Inferior parietal cortex (tissue), 1 donor: Measurements from ENCODE around the gene KRABD2.
A peak's percentile ranks its signal among the peaks of the same experiment; 100 is the strongest.
"Not testable (repeated sequence)": the region's sequence is repeated elsewhere in the genome, so short reads cannot be mapped to it uniquely, and the experiment has no call there.

ENCODE experiments used
- DNase-seq: peaks from one replicate; pipeline ENCODE4 v3.0.0-alpha.2; 2016; ENCODE audit errors: extremely low spot score

Gene KRABD2

DNA sequence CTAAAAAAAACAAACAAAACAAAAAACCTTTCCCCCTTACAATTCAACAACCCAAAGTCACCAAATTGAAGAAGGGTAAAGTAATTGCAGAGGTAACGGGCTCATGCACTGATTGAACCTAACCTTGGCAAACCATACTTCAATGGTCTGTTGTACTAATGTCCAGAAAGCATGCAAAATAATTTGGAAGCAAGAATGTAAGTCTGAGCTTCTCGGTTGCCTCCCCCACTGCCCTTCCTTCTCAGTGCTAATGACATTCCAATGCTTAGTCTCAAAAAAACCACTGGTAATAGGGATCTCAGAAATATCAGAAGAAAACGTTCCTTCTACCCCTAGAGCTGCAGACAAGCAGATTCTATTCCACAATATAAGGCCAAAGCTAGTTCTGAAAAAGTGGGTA is 15.8 kb downstream of the KRABD2 start:
- no peak for DNase-seq

DNA sequence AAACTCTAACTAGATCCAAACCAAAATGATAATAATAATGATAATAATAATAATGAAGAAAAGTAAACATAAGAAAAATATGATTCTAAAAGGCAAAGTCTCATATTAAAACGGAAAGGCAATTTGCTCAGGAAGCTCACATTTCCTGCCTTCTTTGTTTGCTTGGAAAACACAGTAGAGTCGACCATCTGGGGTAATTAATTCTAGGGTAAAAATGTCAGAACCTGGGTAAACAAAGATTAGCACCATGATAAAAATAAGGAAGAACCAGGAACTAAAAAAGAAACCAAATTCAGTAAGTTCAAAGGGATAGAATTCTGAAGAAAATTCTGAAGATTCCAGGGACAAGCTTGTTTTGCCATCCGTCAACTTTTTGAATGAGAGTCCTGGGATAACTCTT is 16.2 kb downstream of the KRABD2 start:
- no peak for DNase-seq

DNA sequence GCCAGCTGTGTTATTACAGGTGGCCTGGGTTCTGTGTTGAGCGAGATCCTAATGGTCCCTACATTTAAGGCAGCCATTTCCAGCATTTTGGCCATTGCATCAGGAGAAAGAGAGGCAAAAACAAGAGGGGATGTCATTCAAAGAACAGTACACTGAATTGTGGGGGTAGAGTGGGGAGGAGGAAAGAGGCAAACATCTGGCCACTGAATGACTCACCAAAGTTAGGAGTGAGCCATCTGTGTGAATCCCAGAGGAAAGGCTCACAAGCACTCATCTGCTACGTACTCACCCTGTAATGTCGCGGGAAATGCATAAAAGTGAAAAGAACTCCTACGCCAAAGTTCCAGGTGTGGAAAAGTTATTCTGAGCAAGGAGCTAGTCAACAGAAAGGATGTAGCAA is 16.7 kb downstream of the KRABD2 start:
- DNase-seq: peak; percentile 47

DNA sequence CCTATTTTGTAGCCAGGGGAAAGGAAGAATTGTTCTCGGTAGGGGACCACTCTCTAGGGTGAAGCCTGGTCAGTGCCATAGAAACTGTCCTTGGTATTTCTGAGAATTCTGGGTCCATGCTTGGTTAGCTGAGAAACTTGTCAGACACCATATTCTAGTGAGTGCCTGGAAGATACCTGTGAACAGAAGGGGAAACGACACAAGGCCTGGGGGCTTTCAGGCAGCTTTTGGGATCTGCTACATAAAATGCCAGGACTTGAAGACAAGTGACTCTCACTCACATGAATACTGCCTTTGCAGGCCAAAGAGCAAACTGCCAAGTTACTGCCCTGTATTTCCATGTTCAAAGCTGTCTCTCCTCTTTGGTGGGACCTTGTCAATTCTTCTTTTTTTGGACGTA is 18.6 kb downstream of the KRABD2 start:
- DNase-seq: no peak

DNA sequence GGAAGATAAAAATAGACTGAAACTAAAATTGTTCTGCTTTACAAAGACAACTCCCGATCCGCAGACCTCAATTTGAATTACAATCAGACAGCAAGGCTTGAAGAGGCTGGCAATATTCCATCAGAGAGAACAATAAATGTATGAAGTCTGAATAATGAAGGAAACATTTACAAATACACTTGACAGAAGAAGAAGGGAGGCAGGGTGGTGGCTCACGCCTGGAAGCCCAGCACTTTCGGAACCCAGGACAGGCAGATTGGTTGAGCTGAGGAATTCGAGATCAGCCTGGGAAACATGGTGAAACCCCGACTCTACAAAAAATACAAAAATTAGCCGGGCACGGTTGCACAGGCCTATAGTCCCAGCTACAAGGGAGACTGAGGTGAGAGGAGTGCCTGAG is 22.3 kb downstream of the KRABD2 start:
- no peak for DNase-seq

DNA sequence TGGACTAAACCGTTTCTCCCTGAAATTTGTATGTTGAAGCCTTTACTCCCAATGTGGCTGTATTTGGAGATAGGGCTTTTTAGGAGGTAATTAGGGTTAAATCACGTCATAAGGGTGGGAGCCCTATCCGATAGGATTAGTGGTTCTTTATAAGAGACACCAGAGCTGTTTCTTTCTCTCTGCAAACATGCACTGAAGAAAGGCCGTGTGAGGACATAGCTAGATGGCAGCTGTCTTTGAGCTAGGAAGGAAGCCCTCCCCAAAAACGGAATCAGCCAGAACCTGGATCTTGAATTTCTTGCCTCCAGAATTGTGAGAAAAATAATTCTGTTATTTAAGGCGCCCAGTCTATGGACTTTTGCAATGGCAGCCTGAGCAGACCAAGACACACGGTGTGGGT is 22.8 kb downstream of the KRABD2 start:
- no peak for DNase-seq

DNA sequence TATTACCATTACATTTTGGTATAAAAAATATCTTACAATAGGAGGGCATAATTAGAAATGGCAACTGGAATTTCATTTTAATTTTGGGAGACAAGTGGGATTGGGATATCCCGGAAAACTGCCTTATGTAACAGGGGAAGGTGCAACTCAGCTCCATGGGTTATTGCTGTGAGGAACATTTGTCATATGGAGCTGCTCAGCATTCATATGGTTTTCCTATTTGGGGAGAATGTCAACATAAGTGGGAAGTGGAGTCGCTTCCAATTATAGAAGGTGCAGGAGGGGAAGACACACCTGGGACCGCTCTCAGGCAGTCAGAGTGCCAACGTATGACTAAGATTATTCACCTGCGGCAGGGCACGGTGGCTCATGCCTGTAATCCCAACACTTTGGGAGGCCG is 26.2 kb downstream of the KRABD2 start:
- no peak for DNase-seq

DNA sequence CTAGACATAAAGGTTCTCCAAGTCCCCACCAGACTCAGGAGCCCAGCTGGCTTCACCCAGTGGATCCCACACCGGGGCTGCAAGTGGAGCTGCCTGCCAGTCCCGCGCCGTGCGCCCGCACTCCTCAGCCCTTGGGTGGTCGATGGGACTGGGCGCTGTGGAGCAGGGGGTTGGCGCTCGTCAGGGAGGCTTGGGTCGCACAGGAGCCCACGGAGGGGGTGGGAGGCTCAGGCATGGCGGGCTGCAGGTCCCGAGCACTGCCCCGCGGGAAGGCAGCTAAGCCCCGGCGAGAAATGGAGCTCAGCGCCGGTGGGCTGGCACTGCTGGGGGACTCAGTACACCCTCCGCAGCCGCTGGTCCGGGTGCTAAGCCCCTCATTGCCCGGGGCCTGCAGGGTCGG is 29.5 kb downstream of the KRABD2 start:
- not testable (repeated sequence) for DNase-seq

DNA sequence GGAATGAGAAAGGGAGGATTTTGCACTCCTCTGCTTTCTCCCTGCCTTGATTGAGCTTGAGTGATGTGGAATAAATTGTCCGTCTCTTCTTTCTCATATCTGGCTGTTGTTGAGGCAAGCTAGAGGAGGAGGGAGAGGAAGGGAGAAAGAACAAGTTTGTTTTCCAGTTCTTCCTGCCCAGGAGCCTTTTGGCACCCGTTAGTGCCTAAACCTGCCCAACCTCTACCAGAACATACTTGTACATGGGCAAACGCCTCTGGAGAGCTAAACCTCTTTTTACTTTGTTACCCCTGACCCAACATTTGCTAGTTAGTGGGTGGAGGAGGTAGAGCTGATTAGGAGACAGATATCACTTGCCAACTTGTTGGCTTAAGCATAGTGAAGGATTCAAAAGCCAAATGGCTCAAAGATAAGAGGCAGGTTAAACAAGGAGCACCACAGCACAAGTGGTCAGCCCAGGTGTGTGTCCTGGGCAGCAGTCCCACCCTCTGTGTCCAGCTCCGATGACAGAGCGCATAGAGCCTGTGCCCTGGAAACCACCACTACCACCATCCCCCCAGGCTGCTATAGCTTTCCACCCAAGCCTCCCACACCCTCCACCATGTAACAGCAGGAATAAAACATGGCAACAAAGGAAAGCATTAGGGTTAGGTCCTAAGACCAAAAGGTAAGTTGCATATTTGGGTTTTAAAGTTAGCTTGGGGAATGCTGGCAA is 30.4 kb downstream of the KRABD2 start:
- no peak for DNase-seq

DNA sequence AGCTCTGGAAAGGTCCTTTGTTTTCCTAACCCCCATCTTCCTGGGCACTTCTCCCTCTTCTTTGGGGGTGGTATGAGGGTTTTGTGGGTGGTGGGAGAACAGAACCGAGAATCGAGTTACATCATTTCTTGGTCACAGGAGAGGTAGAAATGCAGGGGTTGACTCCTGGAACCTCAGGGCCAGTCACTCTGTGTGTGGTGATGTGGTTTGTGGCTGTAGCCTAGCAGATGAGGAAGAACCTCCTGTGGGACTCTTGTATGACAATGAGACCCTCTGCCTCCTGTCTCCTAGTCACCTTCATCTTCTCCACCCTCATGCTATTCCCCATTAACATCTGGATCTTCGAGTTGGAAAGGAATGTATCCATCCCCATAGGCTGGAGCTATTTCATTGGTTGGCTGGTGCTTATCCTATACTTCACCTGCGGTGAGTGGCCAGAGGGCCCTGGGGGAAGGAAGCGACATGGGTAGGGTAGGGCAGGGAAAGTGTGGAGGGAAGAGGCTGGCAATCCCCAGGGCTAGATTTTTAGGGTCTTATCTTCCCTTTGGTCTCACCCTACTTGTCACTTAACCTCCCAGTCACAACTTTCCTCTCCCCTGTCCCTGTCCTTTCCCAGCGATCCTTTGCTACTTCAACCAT is 31.3 kb downstream of the KRABD2 start:
- DNase-seq: no peak

DNA sequence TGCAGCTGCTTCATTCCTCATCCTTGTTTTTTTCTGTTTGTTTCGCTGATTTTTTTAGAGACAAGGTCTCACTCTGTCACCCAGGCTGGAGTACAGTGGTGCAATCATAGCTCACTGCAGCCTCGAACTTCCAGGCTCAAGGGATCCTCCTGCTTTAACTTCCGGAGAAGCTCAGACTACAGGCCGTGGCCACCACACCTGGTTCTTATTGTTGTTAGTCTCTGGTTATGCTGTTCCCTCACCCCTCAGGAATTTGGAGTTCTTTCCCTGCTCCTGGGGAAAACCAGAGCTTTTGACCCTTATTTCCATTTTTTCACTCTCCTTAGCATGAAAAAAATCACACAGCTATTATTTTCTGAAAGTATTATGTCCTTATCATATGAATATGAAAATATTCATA is 35.0 kb downstream of the KRABD2 start:
- no peak for DNase-seq

DNA sequence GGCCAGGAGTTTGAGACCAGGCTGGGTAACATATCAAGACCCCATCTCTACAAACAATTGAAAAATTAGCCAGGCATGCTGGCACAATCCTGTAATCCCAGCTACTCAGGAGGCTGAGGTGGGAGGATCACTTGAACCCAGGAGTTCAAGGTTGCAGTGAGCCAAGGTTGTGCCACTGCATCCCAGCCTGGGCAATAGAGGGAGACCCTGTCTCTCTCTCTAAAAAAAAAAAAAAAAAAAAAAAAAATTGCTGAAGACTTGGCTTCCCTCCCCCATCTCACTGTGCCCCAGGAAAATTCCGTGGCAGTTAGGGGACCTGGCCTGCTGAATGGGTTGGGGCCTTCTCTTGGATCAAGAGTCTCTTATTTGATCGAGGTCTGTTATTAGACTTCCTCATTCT is 37.0 kb downstream of the KRABD2 start, which contains the start of gene ODF4:
TSS of gene ODF4 (plus strand) at position 301 of the 400 bp plus-strand sequence. CDS start 212 bp downstream, outside the sequence.
- DNase-seq: no peak

DNA sequence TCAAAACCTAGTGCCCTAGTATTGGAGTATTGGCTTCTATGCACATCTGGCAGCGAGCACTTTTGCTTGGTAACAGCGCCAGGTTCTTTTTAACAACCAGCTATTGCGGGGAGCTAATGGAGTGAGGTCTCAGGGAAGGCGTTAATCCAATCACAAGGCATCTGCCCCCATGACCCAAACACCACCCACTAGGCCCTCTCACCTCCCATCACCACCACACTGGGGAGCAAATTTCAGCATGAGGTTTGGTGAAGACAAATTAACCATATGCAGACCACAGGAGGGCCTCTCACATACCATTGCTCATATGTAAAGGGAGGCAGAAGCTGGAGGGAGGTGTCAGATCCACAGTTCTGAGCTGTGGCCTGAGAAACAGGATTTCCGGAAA is 37.8 kb downstream of the KRABD2 start:
- no peak for DNase-seq

DNA sequence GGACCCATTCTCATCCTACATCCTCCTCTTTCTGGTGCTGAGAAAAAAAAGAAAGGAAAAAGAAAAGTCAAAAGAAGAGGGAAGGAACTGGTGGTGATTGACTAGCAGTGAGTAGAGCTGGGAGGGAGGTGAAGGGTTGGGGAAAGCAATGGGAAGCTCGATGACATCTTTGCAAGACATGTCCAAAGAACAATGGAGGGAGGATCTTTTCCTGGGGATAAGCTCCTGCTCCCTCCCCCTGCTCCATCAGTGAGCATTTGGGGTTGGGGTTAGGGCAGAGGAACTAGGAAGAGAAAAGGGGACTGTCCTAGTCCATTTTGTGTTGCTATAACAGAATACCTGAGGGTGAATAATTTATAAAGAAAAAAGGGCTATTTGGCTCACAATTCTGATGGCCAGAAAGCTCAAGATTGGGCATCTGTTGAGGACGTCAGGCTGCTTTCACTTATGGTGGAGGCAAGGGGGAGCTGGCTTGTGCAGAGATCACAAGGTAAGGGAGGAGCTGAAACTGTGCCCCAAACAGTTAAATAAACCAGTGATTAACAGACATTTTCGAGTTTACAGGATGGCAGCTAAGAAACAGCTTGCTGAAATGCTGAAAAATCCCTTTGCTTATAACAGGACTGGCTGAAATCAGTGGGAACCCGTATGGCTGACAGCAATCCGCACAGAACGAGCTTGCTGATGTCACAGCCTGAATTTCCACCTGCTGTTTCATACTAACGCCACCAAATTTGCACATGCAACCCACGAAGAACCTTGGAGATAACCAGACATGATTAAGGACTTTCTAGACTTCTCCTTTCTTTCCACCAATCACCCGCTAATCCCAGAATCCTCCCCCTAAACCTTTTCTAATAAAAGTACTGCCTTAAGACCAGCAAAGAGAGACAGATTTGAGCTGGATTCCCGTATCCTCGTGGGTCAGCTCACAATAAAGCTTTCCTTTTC is 38.4 kb downstream of the KRABD2 start:
- no peak for DNase-seq

DNA sequence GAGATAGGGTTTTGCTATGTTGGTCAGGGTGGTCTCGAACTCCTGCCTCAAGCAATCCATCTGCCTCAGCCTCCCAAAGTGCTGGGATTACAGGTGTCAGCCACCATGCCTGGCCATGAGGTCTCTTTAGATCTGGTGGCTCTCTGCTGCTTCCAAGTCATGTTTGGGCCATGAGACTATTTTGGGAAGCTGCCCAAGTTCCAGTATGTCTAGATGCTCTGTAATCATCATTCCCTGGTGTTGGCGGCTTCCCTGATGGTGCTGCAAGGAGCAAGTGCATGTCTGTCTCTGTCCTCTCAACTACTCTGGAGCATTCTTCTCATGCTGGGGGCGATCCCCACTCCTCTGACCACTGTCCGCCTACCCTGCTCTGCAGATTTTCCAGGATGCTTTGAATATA is 43.2 kb downstream of the KRABD2 start:
- DNase-seq: no peak

DNA sequence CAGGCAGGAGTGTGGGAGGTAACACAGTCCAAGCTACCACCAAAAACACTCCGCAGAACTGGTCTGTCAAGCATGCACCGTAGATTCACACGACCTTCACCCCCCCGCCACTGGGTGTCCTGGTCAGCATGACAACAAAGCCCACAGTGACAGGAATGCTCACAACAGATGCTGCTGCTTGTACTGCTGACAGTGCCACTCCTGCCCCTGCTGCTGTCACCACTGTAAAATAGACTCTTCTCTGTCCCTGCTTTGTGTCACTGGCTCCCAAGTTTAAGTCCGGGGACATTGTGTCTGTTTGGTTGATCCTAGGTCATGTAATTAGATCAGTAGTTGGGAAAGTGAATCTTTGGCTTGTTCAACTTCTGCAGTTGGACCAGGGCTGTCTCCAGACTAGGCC is 43.8 kb downstream of the KRABD2 start:
- DNase-seq: no peak

DNA sequence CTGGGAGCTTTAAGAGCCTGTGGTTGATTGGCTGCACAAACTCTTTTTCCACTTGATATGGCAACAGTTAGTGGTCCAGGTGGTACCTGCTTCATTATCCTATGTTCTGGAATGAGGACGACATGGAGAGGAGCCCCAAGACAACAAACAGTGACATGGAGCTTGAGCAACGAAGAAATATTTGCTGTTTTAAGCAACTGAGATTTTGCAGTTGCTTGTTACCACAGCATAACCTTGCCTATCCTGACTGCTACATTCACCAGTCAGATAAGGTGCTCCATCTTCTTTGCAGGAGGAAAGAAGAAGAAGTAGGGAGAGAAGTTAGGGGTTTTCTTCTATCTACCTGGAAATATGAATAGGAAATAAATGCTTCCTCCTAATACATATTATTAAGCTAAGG is 44.4 kb downstream of the KRABD2 start:
- DNase-seq: no peak

DNA sequence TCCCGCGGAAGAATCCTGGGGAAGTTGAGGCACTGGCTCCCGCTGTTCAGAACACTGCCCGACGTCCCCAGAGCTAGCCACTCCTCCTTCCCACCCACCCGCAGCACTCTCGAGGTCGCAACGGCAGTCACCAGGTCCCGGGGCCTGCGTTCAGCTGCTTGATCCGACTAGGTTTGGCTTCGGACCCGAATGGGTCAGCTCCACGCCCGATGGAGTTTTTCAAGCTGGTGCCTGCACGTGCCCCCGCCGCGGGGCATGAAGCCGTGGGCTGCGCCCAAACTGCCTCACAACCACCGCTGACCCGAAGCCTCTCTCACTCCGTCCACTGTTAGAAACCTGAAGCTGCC is 49.2 kb downstream of the KRABD2 start:
- DNase-seq: no peak
